ENCODE data around the gene ZNF655.

Gene ZNF655

GRCh38 chr7:99607548-99607947 lies 49.1 kb downstream of the ZNF655 start:
- DNase-seq, result no peak

GRCh38 chr7:99614495-99614894 lies 56.1 kb downstream of the ZNF655 start:
- DNase-seq, result no peak

GRCh38 chr7:99615989-99616358 lies 57.5 kb downstream of the ZNF655 start:
- no peak for DNase-seq

- peak; percentile 75 to 91 for DNase-seq
Observed at GRCh38 chr7:99616359-99617191, 58.1 kb downstream of the ZNF655 start, which contains the start of gene ZSCAN25. Gene ZSCAN25, plus strand, starts transcription at chr7:99616946. Its CDS starts 2,661 bp downstream, at chr7:99619607.

- DNase-seq, result no peak
Observed at GRCh38 chr7:99617192-99617781, 58.8 kb downstream of the ZNF655 start.

- DNase-seq, result no peak
Observed at GRCh38 chr7:99618726-99619125, 60.3 kb downstream of the ZNF655 start.

GRCh38 chr7:99619571-99620130 lies 61.2 kb downstream of the ZNF655 start:
- DNase-seq, result no peak

GRCh38 chr7:99621271-99621670 lies 62.8 kb downstream of the ZNF655 start:
- DNase-seq, result no peak

GRCh38 chr7:99622596-99622995 lies 64.2 kb downstream of the ZNF655 start:
- no peak for DNase-seq

GRCh38 chr7:99623091-99623693 lies 64.8 kb downstream of the ZNF655 start:
- DNase-seq, result no peak

GRCh38 chr7:99623702-99624447 lies 65.4 kb downstream of the ZNF655 start:
- no peak for DNase-seq

GRCh38 chr7:99624484-99624883 lies 66.0 kb downstream of the ZNF655 start:
- no peak for DNase-seq

- DNase-seq, result no peak
Observed at GRCh38 chr7:99625321-99625720, 66.9 kb downstream of the ZNF655 start.

- DNase-seq, result no peak
Observed at GRCh38 chr7:99625961-99626360, 67.5 kb downstream of the ZNF655 start.

All from NCI-H446 (cell line).